HG03558 (cell line): ENCODE data around the gene MEAF6.
"Not testable (repeated sequence)": the region's sequence is repeated elsewhere in the genome, so short reads cannot be mapped to it uniquely, and the experiment has no call there.

Experiments
- ATAC-seq: cut with Tn5 transposase; IDR thresholded peaks from one replicate; pipeline ENCODE4 v1.9.1; 2021; ENCODE audit warnings: moderate number of reproducible peaks; ENCODE audit not compliant: unreplicated experiment; ENCODE audit errors: extremely low read depth

MEAF6 gene

DNA sequence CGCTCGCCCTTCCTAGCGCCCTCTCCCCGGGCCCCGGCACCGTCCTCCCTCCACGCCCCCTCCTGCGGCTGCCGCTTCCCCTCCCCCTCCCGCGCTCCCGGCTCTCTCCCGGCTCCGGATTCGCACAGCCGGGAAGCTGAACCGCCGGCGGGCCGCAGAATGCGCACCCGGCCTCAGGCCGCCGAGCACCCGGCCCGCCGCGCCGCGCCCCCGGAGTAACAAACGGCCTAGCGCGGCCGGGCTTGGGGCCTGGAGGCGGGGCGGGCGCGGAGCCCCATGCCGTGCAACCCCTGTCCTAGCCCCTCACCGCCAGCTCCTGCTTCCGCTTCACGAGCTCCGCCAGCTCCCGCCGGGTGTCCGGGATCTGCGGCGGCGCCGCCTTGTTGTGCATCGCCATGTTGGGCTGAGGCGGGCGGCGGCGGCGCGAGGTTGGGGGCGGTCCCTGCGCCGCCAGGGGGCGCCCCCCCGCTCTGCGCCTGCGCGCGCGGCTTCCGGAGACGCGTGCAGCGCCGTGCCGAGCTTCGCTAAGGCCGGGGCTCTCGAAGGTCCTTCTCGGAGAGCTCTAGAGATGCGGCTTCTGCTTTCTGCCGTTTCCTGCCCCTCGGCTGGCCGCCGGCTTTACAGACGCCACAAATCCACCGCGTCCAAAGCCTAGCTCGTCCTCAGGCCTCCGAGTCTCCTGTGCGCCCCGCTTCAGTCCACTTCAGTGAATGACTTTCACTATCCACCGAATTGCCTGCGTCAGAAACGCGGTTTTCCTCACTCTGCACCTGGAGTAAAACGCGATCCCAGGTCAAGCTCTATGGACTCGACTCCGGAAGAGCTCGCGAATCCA lies at the start of gene MEAF6:
Gene MEAF6, minus strand, starts transcription at position 417 of the 835 bp plus-strand sequence. Its CDS starts 20 bp downstream, at position 397.
- ATAC-seq: peak; percentile 49

GRCh38 chr1:37562984-37563383 lies 48.4 kb upstream of the MEAF6 start:
- ATAC-seq: no peak

DNA sequence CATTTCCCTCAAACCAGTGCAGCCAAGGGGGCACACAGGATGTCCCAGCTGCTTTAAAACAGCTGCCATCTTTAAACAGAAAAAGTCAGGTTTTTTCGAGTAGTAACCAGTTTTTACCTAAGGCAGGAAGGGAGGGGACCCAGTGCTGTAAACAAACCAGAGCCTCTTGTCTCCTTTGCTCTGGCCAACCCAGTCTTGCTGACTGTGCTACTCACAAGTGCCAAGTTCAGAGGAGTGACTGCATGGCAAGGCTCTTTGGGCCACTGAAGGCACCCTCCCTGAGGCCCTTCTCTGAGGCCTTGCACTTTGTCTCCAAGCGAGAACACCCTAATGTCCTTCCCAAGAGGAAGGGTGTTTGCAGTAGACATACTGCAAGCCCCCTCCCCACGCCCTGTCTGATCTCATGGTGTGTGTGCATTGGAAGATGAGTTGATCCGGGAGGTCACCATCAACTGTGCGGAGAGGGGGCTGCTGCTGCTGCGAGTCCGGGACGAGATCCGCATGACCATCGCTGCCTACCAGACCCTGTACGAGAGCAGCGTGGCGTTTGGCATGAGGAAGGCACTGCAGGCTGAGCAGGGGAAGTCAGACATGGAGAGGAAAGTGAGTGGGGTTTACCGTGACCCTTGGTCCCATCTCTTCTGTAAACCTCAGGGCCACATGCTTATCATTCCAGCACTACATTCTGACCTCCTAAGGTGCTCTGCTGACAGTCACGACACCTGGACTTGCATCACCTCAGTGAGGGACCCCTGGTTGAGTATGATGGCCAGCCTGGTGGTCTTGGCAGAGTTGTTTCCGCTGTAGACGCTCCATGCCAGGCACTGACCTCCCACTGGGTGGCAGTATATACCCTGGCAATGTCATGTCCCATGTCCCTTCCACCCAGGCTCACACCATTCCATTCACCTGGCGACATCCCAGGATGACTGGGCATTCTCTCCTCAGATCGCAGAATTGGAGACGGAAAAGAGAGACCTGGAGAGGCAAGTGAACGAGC lies 46.9 kb upstream of the MEAF6 start:
- no peak for ATAC-seq

- no peak for ATAC-seq
These were observed 46.0 kb upstream of the MEAF6 start for GRCh38 chr1:37560401-37561132.

DNA sequence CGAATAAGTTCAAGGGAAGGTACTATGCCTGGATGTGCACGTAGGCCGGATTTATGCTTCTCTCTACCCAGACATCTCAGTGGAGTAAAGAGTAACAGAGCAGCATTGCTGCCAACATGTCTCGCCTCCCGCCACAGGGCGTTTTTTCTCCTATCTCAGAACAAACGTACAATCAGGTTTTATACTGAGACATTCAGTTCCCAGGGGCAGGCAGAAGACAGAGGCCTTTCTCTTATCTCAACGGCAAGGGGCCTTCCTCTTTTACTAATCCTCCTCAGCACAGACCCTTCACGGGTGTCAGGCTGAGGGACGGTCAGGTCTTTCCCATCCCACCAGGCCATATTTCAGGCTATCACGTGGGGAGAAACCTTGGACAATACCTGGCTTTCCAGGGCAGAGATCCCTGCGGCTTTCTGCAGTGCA lies 45.4 kb upstream of the MEAF6 start:
- ATAC-seq: not testable (repeated sequence)

GRCh38 chr1:37559080-37559479 lies 44.5 kb upstream of the MEAF6 start:
- no peak for ATAC-seq

DNA sequence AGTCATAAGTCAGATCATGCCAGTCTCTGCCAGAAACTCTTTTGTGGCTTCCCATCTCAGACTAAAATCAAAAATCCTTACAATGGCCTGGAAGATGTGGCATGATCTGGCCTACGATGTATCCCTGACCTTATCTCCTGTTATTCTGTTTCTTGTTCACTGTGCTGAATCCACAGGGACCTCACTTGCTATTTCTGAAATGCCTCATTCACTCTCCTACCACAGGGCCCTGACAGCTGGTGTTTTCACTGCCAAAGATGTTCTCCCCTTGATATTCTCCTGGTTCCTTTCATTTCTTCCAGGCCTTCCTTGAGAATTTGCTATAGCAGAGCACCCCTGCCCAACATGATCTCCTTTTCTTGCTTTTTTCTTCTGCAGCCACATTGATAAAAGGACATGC lies 43.8 kb upstream of the MEAF6 start:
- no peak for ATAC-seq

GRCh38 chr1:37557402-37557801 lies 42.8 kb upstream of the MEAF6 start:
- no peak for ATAC-seq

DNA sequence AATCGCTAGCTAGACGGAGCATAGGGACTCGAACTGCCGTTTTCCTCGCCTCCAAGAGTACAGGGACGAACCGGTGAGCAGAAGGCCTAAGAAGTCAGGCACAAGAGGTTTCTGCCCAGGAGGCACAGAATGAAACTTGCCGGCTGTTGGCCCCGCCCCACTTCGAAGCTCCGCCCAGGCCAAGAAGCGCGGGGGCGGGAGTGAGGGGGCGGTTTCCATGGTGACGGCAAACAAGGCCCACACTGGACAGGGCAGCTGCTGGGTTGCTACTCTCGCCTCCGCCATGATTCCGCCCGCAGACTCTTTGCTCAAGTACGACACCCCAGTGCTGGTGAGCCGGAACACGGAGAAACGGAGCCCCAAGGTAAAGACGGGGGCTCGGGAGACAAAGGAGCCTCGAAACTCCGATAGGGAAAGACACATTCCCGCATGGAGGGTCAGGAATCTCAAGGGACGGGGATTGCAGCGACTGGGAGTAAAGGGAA lies 42.2 kb upstream of the MEAF6 start, which contains the start of gene DNALI1:
Gene DNALI1, plus strand, starts transcription at position 229 of the 485 bp plus-strand sequence. Its CDS starts 55 bp downstream, at position 284.
- ATAC-seq: no peak

DNA sequence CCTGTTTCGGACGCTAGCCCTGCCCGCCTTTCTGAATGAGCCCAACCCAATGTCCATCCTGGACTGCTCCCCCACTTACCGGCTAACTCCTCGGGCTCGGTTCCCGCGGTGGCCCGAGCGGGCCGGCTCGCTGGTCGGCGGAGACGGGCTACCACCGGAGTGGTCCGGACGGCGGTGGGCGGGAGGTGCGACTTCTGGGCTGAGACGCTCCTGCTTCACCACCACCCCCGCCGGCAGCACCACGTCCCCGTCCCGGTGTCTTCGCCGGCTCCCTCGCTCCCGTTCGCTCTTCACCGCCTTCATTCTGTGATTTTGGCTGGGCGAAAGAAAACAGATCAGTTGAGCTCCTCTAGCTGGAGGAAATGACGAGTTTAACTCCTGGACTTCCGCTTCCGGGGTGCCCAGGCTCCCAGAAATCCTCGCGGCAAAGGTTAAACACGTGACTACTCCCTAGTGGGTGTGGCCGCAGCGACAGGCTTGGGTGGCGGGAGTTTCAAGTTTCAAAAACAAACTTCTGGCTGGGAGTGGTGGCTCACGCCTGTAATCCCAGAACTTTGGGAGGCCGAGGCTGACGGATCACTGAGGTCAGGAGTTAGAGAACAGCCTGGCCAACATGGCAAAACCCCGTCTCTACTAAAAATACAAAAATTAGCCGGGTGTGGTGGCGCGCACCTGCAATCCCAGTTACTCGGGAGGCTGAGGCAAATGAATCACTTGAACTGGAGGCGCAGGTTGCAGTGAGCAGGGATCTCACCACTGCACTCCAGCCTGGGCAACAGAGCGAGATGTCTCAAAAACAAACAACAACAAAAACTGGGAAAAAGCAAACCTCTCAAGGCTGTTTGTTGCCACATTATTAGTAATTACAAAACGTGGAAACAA lies 39.6 kb upstream of the MEAF6 start, which contains the start of gene SNIP1:
Gene SNIP1, minus strand, starts transcription at position 367 of the 882 bp plus-strand sequence. Its CDS starts 64 bp downstream, at position 303.
- ATAC-seq: no peak

- ATAC-seq: no peak
These were observed 39.0 kb upstream of the MEAF6 start for GRCh38 chr1:37553598-37553926.

DNA sequence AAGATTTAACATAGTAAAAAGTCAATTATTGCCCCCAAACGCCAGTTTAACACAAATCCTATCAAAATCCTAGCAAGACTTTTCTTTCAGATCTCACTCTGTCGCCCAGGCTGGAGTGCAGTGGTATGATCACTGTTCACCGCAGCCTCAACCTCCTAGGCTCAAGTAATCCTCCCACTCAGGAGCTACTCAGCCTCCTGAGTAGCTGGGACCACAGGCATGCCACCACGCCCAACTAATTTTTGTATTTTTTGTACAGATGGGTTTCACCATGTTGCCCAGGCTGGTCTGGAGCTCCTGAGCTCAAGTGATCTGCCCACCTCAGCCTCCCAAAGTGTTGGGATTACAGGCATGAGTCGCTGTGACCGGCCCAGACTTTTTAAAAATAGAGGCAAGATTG lies 34.8 kb upstream of the MEAF6 start:
- ATAC-seq: no peak

DNA sequence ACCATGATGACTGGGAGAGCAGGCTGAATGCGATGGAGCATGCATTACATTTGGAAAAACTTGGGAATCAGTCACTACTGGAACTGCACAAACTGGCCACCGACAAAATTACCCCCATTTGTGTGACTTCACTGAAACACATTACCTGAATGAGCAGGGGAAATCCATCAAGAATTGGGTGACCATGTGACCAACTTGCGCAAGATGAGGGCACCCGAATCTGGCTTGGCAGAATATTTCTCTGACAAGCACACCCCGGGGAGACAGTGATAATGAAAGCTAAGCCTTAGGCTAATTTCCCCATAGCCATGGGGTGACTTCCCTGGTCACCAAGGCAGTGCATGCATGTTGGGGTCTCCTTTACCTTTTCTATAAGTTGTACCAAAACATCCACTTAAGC lies 30.5 kb upstream of the MEAF6 start:
- no peak for ATAC-seq

GRCh38 chr1:37544530-37544929 lies 30.0 kb upstream of the MEAF6 start:
- no peak for ATAC-seq

DNA sequence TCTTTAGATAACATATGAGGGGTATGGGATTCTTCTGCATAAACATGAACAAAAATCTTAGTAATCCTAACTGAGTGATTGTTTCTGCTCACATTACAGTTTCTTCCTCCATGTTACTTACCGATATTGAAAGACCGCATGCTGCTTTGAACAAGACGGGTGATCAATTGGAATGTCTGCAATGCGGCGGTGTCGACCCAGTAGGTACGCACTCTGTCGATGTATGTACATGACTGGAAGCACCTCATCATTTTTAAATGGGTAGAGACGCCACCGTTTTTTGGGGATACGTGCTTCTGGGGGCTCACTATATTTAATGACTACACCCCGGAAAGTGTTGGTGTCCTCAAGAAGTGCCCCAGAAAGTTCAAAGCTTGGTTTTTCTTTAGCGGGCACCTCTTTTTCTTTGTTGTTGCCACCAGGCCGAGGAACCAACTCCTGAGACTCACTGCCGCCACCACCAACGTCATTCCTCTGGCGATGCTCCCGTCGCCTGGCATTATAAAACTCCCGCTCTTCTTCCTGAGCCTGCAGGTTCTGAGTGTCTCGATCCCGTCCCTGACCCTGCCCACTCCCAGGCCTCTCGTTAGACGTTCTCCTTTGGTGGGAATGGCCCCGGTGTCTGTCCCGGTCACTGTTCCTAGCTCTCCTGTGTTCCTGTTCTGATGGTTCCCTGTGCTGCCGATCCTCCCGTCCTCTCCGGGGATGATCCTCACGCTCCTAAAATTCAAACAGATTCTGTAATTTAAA lies 25.6 kb upstream of the MEAF6 start:
- no peak for ATAC-seq

GRCh38 chr1:37539154-37539553 lies 24.6 kb upstream of the MEAF6 start:
- not testable (repeated sequence) for ATAC-seq

DNA sequence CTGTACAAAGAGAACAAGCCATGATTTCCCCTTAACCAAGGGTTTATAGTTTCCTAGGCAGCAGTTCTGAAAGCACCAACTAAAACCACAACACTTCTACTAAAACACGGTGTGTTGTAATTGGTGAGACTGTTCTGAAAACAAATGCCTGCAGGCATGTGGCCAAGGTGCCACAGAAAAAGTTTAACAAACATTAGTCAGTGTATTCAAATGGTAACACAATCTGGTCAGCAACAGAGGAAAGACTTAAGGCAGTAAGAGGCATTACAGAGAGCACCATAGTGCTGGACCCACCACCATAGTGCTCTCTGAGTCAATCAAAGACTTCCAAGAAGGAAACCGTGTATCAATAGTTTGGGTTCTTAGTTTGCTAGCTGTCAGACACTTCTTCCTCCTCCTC lies 22.8 kb upstream of the MEAF6 start:
- no peak for ATAC-seq

- ATAC-seq: no peak
These were observed 18.9 kb upstream of the MEAF6 start for GRCh38 chr1:37533317-37534093.
